HG02938 (cell line): ENCODE data around the gene TARDBP.
"Not testable (repeated sequence)": the region's sequence is repeated elsewhere in the genome, so short reads cannot be mapped to it uniquely, and the experiment has no call there.

Experiments
- ATAC-seq: cut with Tn5 transposase; IDR thresholded peaks from one replicate; pipeline ENCODE4 v1.9.1; 2021; ENCODE audit warnings: mild to moderate bottlenecking, moderate library complexity; ENCODE audit not compliant: unreplicated experiment

TARDBP gene

DNA sequence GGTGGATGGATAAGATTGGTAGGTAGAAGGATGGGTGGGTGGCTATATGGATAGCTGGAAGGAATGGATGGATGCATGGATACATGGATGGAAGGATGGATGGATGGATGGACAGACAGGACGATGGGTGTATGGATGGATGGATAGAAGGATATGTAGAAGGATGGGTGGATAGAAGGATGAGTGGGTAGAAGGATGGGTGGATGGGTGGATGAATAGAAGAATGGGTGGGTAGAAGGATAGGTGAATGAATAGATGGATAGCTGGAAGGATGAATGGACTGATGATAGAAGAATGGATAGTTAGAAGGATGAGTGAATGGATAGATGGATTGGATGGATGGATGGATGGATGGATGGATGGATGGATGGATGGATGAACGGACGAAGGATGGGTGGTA, 29.6 kb downstream of the TARDBP start:
- no peak for ATAC-seq

DNA sequence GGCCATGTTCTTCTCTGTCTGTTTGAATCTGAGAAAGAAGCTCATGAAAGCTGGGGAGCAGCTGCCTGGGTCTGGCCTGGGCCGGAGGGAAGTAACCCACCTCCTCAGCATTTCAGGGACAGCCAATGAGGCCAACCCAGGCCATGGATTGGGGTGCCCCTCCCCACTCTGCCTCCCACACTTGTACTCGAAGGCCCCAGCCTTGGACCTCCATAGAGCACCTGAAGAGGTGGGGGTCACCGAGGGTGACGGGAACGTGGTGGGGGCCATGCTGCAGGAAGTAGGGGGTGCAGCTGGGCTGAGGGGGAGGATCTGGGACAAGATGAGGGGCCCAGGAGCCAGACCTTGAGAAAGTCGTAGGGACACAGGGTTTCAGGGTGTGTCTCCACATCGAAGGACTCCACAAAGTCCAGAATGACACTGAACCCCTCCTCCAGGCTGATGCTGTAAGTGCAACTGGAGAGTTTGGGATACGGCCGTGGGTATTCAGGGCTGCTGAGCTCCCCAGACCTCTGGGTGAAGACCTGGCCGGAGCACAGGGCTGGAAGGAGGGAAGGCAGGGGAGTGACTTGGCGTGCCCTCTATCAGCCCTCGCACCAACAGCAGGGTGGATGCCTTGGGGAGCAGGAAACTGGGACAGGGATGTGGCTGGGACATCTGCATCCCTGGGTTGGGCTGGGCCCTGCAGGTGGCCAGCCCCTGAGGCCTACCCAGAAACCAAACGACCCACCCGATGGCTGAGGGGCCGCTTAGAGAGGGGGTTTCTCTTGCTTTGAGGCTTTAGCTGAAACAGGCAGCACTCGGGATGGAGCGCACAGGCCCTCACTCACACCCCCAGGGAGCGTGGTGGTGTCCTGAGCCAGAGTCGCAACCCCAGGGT, 30.8 kb downstream of the TARDBP start:
- no peak for ATAC-seq

- no peak for ATAC-seq
These were observed 31.8 kb downstream of the TARDBP start for GRCh38 chr1:11044086-11044848.

GRCh38 chr1:11044849-11045427, 32.5 kb downstream of the TARDBP start:
- ATAC-seq = no peak

- ATAC-seq = no peak
These were observed 33.2 kb downstream of the TARDBP start for GRCh38 chr1:11045428-11046269.

DNA sequence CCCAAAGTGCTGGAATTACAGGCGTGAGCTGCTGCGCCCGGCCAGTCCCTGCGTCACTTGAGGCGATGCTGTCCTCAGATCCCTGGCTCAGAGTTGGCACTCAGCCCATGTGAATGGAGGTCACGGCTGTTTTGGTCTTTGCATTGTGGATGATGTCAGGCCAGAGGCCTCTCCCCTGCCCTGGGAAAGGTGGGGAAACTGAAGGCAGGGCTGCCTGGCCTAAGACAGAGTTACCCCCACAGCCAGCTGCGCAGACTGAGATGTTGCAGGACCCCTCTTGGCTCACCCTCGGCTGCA, 33.8 kb downstream of the TARDBP start:
- ATAC-seq = no peak

- ATAC-seq = no peak
These were observed 34.3 kb downstream of the TARDBP start, which contains the start of gene MASP2 for GRCh38 chr1:11046625-11047365. Gene MASP2, minus strand, starts transcription at chr1:11047239. Its CDS starts 32 bp downstream, at chr1:11047207.

DNA sequence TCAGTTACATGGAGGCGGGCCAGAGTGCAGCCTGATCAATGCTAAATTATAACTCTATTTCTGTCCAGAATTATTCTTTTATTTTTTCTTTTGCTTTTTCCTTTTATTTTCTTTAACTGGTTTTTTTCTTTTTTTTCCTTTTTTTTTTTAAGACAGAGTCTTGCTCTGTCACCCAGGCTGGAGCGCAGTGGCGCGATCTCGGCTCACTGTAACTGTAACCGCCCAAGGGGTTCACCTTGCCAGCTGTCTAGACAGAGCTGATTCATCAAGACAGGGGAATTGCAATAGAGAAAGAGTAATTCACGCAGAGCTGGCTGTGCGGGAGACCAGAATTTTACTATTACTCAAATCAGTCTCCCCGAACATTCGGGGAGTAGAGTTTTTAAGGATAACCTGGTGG, 38.7 kb downstream of the TARDBP start:
- not testable (repeated sequence) for ATAC-seq

DNA sequence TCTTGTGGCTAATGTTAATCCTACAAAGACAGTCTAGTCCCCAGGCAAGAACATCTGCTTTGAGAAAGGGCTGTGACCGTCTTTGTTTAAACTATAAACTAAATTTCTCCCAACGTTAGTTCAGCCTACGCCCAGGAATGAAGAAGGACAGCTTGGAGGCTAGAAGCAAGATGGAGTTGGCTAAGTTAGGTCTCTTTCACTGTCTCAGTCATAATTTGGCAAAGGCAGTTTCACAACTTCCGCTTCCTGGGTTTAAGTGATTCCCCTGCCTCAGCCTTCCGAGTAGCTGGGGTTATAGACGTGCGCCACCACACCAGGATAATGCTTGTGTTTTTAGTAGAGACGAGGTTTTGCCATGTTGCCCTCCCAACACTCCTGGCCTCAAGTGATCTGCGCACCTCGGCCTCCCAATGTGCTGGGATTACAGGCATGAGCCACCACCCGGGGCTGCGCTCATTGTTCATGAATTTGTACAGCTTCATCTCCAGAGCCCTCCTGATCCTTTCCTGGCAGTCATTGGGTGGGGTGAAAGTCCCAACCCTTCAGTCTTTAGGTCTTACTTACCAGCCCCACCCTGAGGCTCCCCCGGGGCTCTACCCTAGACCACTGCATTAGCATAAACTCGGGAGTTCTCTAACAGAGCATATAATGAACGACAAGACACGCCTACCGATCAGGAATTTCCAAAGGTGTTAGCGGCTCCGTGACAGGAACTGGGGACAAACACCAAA, 39.5 kb downstream of the TARDBP start:
- ATAC-seq = no peak

DNA sequence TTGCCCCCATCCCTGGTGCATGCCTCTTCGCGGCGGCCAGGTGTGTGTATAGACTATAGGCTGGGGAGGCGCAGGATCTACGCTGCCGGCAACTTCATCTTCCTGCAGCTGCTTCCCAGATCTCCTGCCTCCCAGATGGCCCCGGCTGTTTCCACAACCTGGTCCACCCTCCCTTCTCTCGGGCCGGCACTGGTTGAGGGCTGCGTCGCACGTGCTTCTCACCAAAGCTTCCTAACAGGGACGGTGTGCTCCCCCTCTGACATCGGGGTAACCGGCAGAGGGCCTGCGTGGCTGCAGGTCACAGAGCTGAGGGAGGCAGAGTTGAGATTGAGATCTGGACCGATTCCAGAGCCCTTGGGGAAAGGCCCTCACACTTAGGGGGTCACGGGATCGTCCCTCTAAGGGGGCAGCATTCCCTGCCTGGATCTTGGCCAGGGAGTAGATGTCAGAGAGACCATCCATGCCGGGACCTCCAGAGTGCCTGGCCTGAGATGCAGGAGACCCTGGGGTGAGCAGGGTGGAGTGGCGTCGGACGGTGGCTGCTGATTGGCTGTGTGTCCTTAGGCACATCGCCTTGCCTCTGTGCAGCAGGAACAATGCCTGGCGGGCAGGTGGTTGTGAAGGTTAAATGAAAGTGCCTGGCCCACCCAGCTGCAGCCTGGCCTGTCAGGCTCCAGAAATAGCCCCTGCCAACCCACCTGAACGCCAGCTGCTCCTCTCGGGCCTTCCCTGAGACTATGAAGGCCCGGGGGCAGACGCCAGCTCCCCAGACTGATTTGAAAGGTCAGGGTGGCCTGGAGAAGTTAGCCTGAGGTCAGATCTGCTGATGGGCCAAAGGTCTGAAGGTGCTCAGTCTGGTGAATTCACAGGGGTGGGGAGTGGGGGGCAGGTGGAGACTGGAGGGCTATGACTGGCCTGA, 40.6 kb downstream of the TARDBP start:
- no peak for ATAC-seq

DNA sequence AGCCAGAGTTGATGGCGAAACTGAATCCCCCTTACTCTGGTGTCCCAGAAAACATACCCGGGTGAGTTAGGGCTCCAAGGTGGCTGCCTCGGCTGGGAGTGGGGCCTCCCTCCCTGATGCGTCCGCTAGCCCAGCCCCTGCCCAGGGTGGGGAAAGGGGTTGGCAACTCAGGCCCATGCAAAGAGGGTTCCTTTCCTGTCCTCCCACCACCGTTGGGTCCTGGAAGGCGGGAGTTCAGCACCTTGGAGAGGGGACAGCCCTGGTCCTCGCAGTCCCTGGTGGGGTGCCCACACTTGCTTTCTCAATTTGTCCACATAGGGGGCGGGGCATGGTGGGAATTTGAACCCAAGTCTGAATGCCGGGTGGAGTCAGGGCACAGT, 41.3 kb downstream of the TARDBP start:
- no peak for ATAC-seq

DNA sequence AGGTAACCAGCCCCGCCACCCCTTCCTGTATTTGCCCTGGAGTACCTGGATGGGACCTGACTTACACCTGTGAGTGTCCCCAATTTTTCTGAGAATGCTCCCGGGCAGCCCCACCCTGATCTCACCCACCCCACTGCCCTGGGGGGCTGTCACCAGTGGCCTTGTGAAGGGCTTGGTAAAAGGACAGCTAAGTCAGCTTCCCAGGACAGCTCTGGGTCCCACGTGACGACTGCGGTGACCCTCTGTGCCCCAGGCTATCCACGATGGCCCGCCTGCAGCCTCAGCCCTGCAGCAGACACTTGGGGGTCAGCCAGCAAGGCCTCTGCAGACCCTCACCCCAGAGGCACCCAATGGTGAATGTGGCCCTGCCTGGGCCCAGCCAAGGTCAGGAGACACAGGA, 41.7 kb downstream of the TARDBP start:
- no peak for ATAC-seq

GRCh38 chr1:11054666-11055065, 42.2 kb downstream of the TARDBP start:
- no peak for ATAC-seq

- no peak for ATAC-seq
These were observed 43.2 kb downstream of the TARDBP start for GRCh38 chr1:11055676-11056075.

GRCh38 chr1:11056504-11056903, 44.0 kb downstream of the TARDBP start:
- no peak for ATAC-seq

GRCh38 chr1:11057477-11057876, 45.0 kb downstream of the TARDBP start:
- ATAC-seq = no peak

- no peak for ATAC-seq
These were observed 45.6 kb downstream of the TARDBP start for GRCh38 chr1:11058026-11058425.

- ATAC-seq = no peak
These were observed 46.2 kb downstream of the TARDBP start for GRCh38 chr1:11058595-11059154.
